ENCODE data around the gene SCN4B.
A peak's percentile ranks its signal among the peaks of the same experiment; 100 is the strongest.
"Not testable (repeated sequence)": the region's sequence is repeated elsewhere in the genome, so short reads cannot be mapped to it uniquely, and the experiment has no call there.

SCN4B gene

DNA sequence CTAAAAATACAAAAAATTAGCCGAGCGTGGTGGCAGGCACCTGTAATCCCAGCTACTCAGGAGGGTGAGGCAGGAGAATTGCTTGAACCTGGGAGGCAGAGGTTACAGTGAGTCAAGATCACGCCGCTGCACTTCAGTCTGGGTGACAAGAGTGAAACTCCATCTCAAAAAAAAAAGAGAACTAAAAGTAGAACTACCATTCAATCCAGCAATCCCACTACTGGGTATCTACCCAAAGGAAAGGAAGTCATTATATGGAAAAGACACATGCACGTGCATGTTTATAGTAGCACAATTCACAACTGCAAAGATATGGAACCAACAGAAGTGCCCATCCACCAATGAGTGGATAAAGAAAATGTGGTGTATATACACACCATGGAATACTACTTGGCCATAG is 31.1 kb upstream of the SCN4B start:
- not testable (repeated sequence) for H3K4me1 ChIP-seq (ENCODE audit: control insufficient read depth in 1 of 2, insufficient read depth in 2 of 2, low read length in 2 of 2); H2BK12ac ChIP-seq (ENCODE audit: low read length); H3K23ac ChIP-seq (ENCODE audit: low read length); DNase-seq; H2BK120ac ChIP-seq (ENCODE audit: insufficient read depth, low read length, poor library complexity); H3K79me1 ChIP-seq (ENCODE audit: low read length); H3K18ac ChIP-seq (ENCODE audit: low read length); H3K79me2 ChIP-seq (ENCODE audit: control insufficient read depth, insufficient read depth, low read length, poor library complexity); H3K9ac ChIP-seq (ENCODE audit: low read length); H2BK5ac ChIP-seq (ENCODE audit: low read depth, low read length, poor library complexity); H3K4me2 ChIP-seq (ENCODE audit: low read length); H4K8ac ChIP-seq (ENCODE audit: low read depth, low read length); H2AFZ ChIP-seq (ENCODE audit: insufficient read depth, low read length, poor library complexity); H3K4ac ChIP-seq (ENCODE audit: low read depth, low read length); H3K14ac ChIP-seq (ENCODE audit: low read length); H2AK5ac ChIP-seq (ENCODE audit: low read length); H3K27ac ChIP-seq (ENCODE audit: low read depth, low read length); H3K36me3 ChIP-seq (ENCODE audit: control insufficient read depth in 1 of 2, insufficient read depth in 2 of 2, low read length in 2 of 2); H4K91ac ChIP-seq (ENCODE audit: low read depth, low read length); H3K9me3 ChIP-seq (ENCODE audit: insufficient read depth, low read depth, low read length); H4K12ac ChIP-seq (ENCODE audit: low read depth, low read length); H3K4me3 ChIP-seq (ENCODE audit: low read depth, low read length); H3K27me3 ChIP-seq (ENCODE audit: insufficient read depth, low read length)
- WGBS (ENCODE audit: extremely low coverage, insufficient coverage, insufficient read length): no CpG with 5 or more reads among the region's 5 CpGs

DNA sequence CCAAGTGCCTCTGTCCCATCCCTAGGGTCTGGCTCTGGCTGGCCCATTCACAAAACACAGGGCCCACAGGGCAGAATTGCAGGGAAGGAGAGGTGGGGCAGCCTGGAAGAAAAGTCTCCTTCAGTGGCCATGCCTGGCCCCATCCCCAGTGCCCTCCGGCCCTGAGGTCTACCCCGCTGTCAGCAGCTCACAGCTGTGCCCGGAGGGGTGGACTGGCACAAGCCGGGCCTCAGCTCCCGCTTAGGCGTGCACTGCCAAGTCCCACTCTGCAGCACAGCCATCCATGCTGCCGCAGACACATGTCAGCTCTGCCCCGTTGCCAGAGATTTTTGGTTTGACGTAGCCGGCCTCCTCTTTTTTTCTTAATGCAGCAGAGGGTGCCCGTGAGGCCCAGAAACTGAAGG is 27.7 kb upstream of the SCN4B start:
- H2BK12ac ChIP-seq (ENCODE audit: low read length): no peak overlapping the region
- WGBS (ENCODE audit: extremely low coverage, insufficient coverage, insufficient read length): no CpG with 5 or more reads among the region's 11 CpGs

DNA sequence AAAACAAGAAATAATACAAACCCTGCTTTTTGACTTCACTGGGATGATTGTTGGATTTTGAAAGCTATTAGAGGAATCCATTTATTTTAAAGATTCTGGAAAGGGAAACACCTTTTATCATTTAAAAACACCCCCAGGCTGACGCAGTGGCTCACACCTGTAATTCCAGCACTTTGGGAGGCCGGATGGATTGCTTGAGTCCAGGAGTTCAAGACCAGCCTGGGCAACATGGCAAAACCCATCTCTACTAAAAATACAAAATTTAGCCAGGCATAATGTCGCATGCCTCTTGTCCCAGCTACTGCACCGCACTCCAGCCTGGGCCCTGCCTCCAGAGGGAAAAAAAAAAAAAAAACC is 24.1 kb upstream of the SCN4B start:
- Histone ChIP-seq H3K79me1 (ENCODE audit: low read length) (no peaks in the 10 kb centered on the region), H4K12ac (ENCODE audit: low read depth, low read length) (no peak overlapping the region), H2AFZ (ENCODE audit: insufficient read depth, low read length, poor library complexity) (no peak overlapping the region), H2BK12ac (ENCODE audit: low read length) (no peak overlapping the region), H3K36me3 (ENCODE audit: control insufficient read depth in 1 of 2, insufficient read depth in 2 of 2, low read length in 2 of 2) (no peaks in the 10 kb centered on the region), H4K91ac (ENCODE audit: low read depth, low read length) (no peak overlapping the region), H4K8ac (ENCODE audit: low read depth, low read length) (no peak overlapping the region), H3K18ac (ENCODE audit: low read length) (no peak overlapping the region), H3K14ac (ENCODE audit: low read length) (no peak overlapping the region), H3K9ac (ENCODE audit: low read length) (no peak overlapping the region), H3K4me3 (ENCODE audit: low read depth, low read length) (no peak overlapping the region), H3K4me1 (ENCODE audit: control insufficient read depth in 1 of 2, insufficient read depth in 2 of 2, low read length in 2 of 2) (peaks cover 5 to 6% of the 10 kb centered on the region in 2 experiments), H3K9me3 (ENCODE audit: insufficient read depth, low read depth, low read length) (peaks cover 2% of the 10 kb centered on the region), H3K27ac (ENCODE audit: low read depth, low read length) (no peak overlapping the region), H3K4me2 (ENCODE audit: low read length) (no peak overlapping the region), H3K4ac (ENCODE audit: low read depth, low read length) (no peak overlapping the region), H2BK5ac (ENCODE audit: low read depth, low read length, poor library complexity) (no peak overlapping the region), H3K23ac (ENCODE audit: low read length) (no peak overlapping the region), H2BK120ac (ENCODE audit: insufficient read depth, low read length, poor library complexity) (no peak overlapping the region), H3K79me2 (ENCODE audit: control insufficient read depth, insufficient read depth, low read length, poor library complexity) (no peaks in the 10 kb centered on the region), H2AK5ac (ENCODE audit: low read length) (no peak overlapping the region), H3K27me3 (ENCODE audit: insufficient read depth, low read length) (peaks cover 2% of the 10 kb centered on the region)
- no CpG with 5 or more reads among the region's 4 CpGs for WGBS (ENCODE audit: extremely low coverage, insufficient coverage, insufficient read length)
- no peak for DNase-seq

More for the DNA sequence above, 27.7 kb upstream of the SCN4B start:
- no peak overlapping the region for H3K23ac ChIP-seq (ENCODE audit: low read length)
- peaks cover 2% of the 10 kb centered on the region for H3K9me3 ChIP-seq (ENCODE audit: insufficient read depth, low read depth, low read length)
- peaks cover 6% of the 10 kb centered on the region for H3K27me3 ChIP-seq (ENCODE audit: insufficient read depth, low read length)
- H3K18ac ChIP-seq (ENCODE audit: low read length): no peak overlapping the region
- H4K91ac ChIP-seq (ENCODE audit: low read depth, low read length): no peak overlapping the region
- H3K4me1 ChIP-seq (ENCODE audit: control insufficient read depth in 1 of 2, insufficient read depth in 2 of 2, low read length in 2 of 2): peaks cover 1 to 3% of the 10 kb centered on the region in 2 experiments
- no peak overlapping the region for H2BK120ac ChIP-seq (ENCODE audit: insufficient read depth, low read length, poor library complexity)
- H3K4me2 ChIP-seq (ENCODE audit: low read length): no peak overlapping the region
- no peak overlapping the region for H2BK5ac ChIP-seq (ENCODE audit: low read depth, low read length, poor library complexity)
- H3K4me3 ChIP-seq (ENCODE audit: low read depth, low read length): no peak overlapping the region
- no peak overlapping the region for H4K8ac ChIP-seq (ENCODE audit: low read depth, low read length)
- no peak overlapping the region for H2AFZ ChIP-seq (ENCODE audit: insufficient read depth, low read length, poor library complexity)
- H3K27ac ChIP-seq (ENCODE audit: low read depth, low read length): no peak overlapping the region
- H3K14ac ChIP-seq (ENCODE audit: low read length): no peak overlapping the region
- no peaks in the 10 kb centered on the region for H3K36me3 ChIP-seq (ENCODE audit: control insufficient read depth in 1 of 2, insufficient read depth in 2 of 2, low read length in 2 of 2)
- H3K79me2 ChIP-seq (ENCODE audit: control insufficient read depth, insufficient read depth, low read length, poor library complexity): no peaks in the 10 kb centered on the region
- H3K4ac ChIP-seq (ENCODE audit: low read depth, low read length): no peak overlapping the region
- no peak for DNase-seq
- H3K79me1 ChIP-seq (ENCODE audit: low read length): no peaks in the 10 kb centered on the region
- no peak overlapping the region for H3K9ac ChIP-seq (ENCODE audit: low read length)
- H2AK5ac ChIP-seq (ENCODE audit: low read length): no peak overlapping the region
- H4K12ac ChIP-seq (ENCODE audit: low read depth, low read length): no peak overlapping the region

DNA sequence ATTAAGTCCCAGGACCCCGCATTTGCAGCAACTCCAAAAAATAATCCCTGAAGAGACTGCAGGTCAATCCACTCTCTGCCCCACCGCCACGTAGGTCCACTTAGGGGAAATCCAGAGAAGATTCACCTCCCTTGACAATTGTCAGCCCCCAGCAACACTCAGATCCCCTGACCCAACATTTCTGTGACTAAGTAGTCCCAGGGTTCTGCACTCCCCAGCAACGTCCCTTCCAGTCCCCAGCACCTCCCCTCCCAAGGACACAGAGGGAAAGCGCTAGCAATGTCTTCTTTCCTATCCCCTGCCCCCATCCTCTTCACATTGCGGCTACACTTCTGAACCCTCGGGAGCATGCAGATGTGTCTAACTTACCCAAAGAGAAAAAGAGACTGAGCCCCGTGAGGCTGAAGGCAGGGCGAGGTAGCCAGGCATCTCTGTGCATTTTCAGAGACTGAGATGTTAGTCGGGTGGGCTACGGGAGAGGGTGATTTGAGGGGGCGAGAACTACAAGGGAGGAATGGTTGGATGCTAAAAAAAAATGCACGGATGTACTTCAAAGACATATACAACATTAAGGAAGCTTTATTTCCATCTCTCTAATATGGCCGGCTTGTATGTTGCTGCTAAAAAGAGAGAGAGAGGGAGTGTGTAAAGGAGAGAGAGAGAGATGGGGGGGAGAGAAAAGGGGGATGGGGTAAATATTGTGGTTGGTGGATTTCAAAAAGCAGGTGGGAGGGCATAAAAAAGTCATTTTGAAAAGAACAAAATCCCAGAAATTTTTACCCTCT is 23.6 kb upstream of the SCN4B start, which contains the start of gene SCN2B:
SCN2B (minus strand) TSS at position 647 of the 785 bp plus-strand sequence; CDS start at position 439, 208 bp downstream.
- Histone ChIP-seq H3K14ac (ENCODE audit: low read length) (no peak within 1 kb of the TSS), H2BK12ac (ENCODE audit: low read length) (no peak within 1 kb of the TSS), H3K23ac (ENCODE audit: low read length) (no peak within 1 kb of the TSS), H3K4ac (ENCODE audit: low read depth, low read length) (no peak within 1 kb of the TSS), H4K91ac (ENCODE audit: low read depth, low read length) (no peak within 1 kb of the TSS), H4K12ac (ENCODE audit: low read depth, low read length) (no peak within 1 kb of the TSS), H3K27me3 (ENCODE audit: insufficient read depth, low read length) (peaks cover 2% of the 10 kb centered on the region), H3K4me1 (ENCODE audit: control insufficient read depth in 1 of 2, insufficient read depth in 2 of 2, low read length in 2 of 2) (peaks cover 5 to 6% of the 10 kb centered on the region in 2 experiments), H3K9me3 (ENCODE audit: insufficient read depth, low read depth, low read length) (peaks cover 2% of the 10 kb centered on the region), H3K4me3 (ENCODE audit: low read depth, low read length) (no peak within 1 kb of the TSS), H3K18ac (ENCODE audit: low read length) (no peak within 1 kb of the TSS), H3K9ac (ENCODE audit: low read length) (no peak within 1 kb of the TSS), H3K27ac (ENCODE audit: low read depth, low read length) (no peak within 1 kb of the TSS), H4K8ac (ENCODE audit: low read depth, low read length) (no peak within 1 kb of the TSS), H2AFZ (ENCODE audit: insufficient read depth, low read length, poor library complexity) (no peak within 1 kb of the TSS), H2AK5ac (ENCODE audit: low read length) (no peak within 1 kb of the TSS), H2BK5ac (ENCODE audit: low read depth, low read length, poor library complexity) (no peak within 1 kb of the TSS), H3K79me1 (ENCODE audit: low read length) (no peaks in the 10 kb centered on the region), H3K4me2 (ENCODE audit: low read length) (peak within 1 kb of the TSS; percentile 41), H2BK120ac (ENCODE audit: insufficient read depth, low read length, poor library complexity) (no peak within 1 kb of the TSS), H3K79me2 (ENCODE audit: control insufficient read depth, insufficient read depth, low read length, poor library complexity) (no peaks in the 10 kb centered on the region), H3K36me3 (ENCODE audit: control insufficient read depth in 1 of 2, insufficient read depth in 2 of 2, low read length in 2 of 2) (no peaks in the 10 kb centered on the region)
- DNase-seq: no peak
- WGBS (ENCODE audit: extremely low coverage, insufficient coverage, insufficient read length): no CpG with 5 or more reads among the region's 14 CpGs

All from trophoblast cell (in vitro differentiated cells and primary cell).